ENCODE measurements around the gene CLMN. TPM values are rescaled to one million over a fixed set of nuclear protein-coding genes. Genes with fewer than 3 reads are reported as not detected.

The CLMN gene
- total and polyA plus RNA-seq, 2 of the 8 experiments (the other 6 are each of a cell fraction or from before 2014, with no cell fraction given), result 1.6 to 8.2 TPM

GRCh38 chr14:95269493-95269892 is 50.2 kb downstream of the CLMN start:
- Histone ChIP-seq H4K91ac (replicated peaks; ENCODE audit: insufficient read length, low read length) (no peak overlapping the region), H2AFZ (ENCODE audit: low read length) (no peak overlapping the region), H2AK5ac (ENCODE audit: low read depth, low read length) (no peak overlapping the region), H2BK15ac (ENCODE audit: low read length) (0 out of 2 replicates have a peak overlapping the region, but pooled peaks have one; percentile 36), H3K79me1 (ENCODE audit: low read depth, low read length) (no peaks in the 10 kb centered on the region), H3K9me3 (ENCODE audit: insufficient read depth in 2 of 2, low read depth in 1 of 2, low read length in 1 of 2) (no peaks in the 10 kb centered on the region), H3K23ac (ENCODE audit: insufficient read length) (no peak overlapping the region), H3K14ac (ENCODE audit: insufficient read length) (no peak overlapping the region), H3K36me3 (ENCODE audit: control insufficient read depth in 2 of 4, insufficient read depth in 4 of 4, low read length in 3 of 4) (no peaks in the 10 kb centered on the region), H2BK12ac (ENCODE audit: low read depth, low read length) (no peak overlapping the region), H3K27ac (ENCODE audit: low read depth, low read length) (no peak overlapping the region), H3K79me2 (ENCODE audit: control insufficient read depth in 1 of 2, insufficient read depth in 2 of 2, low read length in 2 of 2) (no peaks in the 10 kb centered on the region), H2BK5ac (ENCODE audit: low read depth, low read length) (no peak overlapping the region), H2BK20ac (ENCODE audit: low read length) (no peak overlapping the region), H2BK120ac (replicated peaks; ENCODE audit: low read depth, low read length) (no peak overlapping the region), H3K27me3 (replicated peaks in 1 of 4; ENCODE audit: control insufficient read depth in 3 of 4, extremely low read depth in 1 of 4, insufficient read depth in 3 of 4, low read length in 3 of 4) (no peaks in the 10 kb centered on the region), H3K9ac (replicated peaks in 1 of 4; ENCODE audit: extremely low read depth in 1 of 4, low read depth in 3 of 4, low read length in 3 of 4) (no peak overlapping the region), H4K20me1 (replicated peaks in 1 of 2; ENCODE audit: control insufficient read depth in 1 of 2, insufficient read depth in 2 of 2, low read length in 2 of 2) (no peaks in the 10 kb centered on the region), H4K5ac (ENCODE audit: insufficient read length, low read depth, low read length) (no peak overlapping the region), H3K56ac (replicated peaks; ENCODE audit: insufficient read length, low read depth, low read length) (no peak overlapping the region), H3K18ac (ENCODE audit: extremely low read depth, low read length) (no peak overlapping the region), H4K8ac (ENCODE audit: extremely low read depth, insufficient read depth, low read length) (no peak overlapping the region), H3K4me1 (replicated peaks in 1 of 4; ENCODE audit: control insufficient read depth in 3 of 4, insufficient read depth in 4 of 4, low read length in 3 of 4) (peaks cover 0 to 4% (median 0%) of the 10 kb centered on the region in 4 experiments; a peak in 2 of 7 replicates), H3K4me3 (ENCODE audit: extremely low read depth in 1 of 4, insufficient read depth in 2 of 4, low read depth in 3 of 4, low read length in 4 of 4) (no peak overlapping the region), H3K23me2 (ENCODE audit: low read depth, low read length) (no peaks in the 10 kb centered on the region), H3K4me2 (ENCODE audit: insufficient read depth in 1 of 2, low read depth in 2 of 2, low read length in 2 of 2) (no peak overlapping the region), H3K4ac (replicated peaks; ENCODE audit: insufficient read length, low read depth, low read length) (no peak overlapping the region)
- FAIRE-seq, result no peak
- no peak for DNase-seq (ENCODE audit: low read depth in 1 of 2, low spot score in 2 of 2)
- CTCF ChIA-PET (ENCODE audit: partially characterized antibody), result interaction anchor here (0.6 to 1.4 kb wide), 3 partner anchors 87 to 131 kb away, joined by 3 to 5 read pairs (median 3); no protein-coding TSS in a partner anchor
- TF ChIP-seq GTF2F1 (IDR thresholded peaks at IDR 0.05; ENCODE audit: borderline replicate concordance, low read depth, low read length), result no peak
- no peak for TF ChIP-seq SP4 (IDR thresholded peaks at IDR 0.05; ENCODE audit: low read length)
- no peak for TF ChIP-seq TCF12 (IDR thresholded peaks at IDR 0.05; ENCODE audit: low read depth, low read length)
- TF ChIP-seq POLR2A (IDR thresholded peaks at IDR 0.05; ENCODE audit: control extremely low read depth in 1 of 2, low read depth in 2 of 2, low read length in 2 of 2), result no peak
- no peak for TF ChIP-seq CHD1 (IDR thresholded peaks at IDR 0.05; ENCODE audit: low read depth, low read length)
- no peak for TF ChIP-seq POLR2AphosphoS5 (IDR thresholded peaks at IDR 0.05; ENCODE audit: low read depth, low read length)
- TF ChIP-seq SRF (IDR thresholded peaks at IDR 0.05; ENCODE audit: low read depth, low read length), result no peak
- TF ChIP-seq GABPA (IDR thresholded peaks at IDR 0.05; ENCODE audit: borderline replicate concordance, insufficient read depth, low read length), result no peak
- TF ChIP-seq CEBPB (IDR thresholded peaks at IDR 0.05; ENCODE audit: low read depth, low read length), result no peak
- no peak for TF ChIP-seq EZH2 (IDR thresholded peaks at IDR 0.05; ENCODE audit: low read depth, low read length, severe bottlenecking)
- no peak for TF ChIP-seq JUN (IDR thresholded peaks at IDR 0.05; ENCODE audit: low read depth, low read length)
- no peak for TF ChIP-seq NANOG (IDR thresholded peaks at IDR 0.05; ENCODE audit: insufficient read depth, low read depth, low read length, poor library complexity, severe bottlenecking)
- TF ChIP-seq TAF7 (optimal IDR thresholded peaks at IDR 0.05; ENCODE audit: borderline replicate concordance, low read depth, low read length), result no peak
- TF ChIP-seq SIN3A (conservative IDR thresholded peaks at IDR 0.05 in 1 of 2, IDR thresholded peaks at IDR 0.05 in 1 of 2; ENCODE audit: low read depth in 1 of 2, low read length in 2 of 2), result no peak
- WGBS, 2 experiments (ENCODE audit: extremely low coverage in 1 of 2, insufficient coverage in 1 of 2, insufficient read length in 1 of 2, insufficient replicate concordance in 2 of 2, low coverage in 1 of 2, low lambda C conversion rate in 2 of 2, missing lambda C conversion rate in 1 of 2), result 95% methylated on average over 2 of the region's 2 CpGs; no CpG with 5 or more reads in 1 of the 2 experiments
- POLR2A ChIA-PET (ENCODE audit: partially characterized antibody), result interaction anchor here (0.6 kb wide), 1 partner anchor 113 kb away, joined by 3 read pairs; no protein-coding TSS in a partner anchor

All from H1 (cell line).